ENCODE data around the gene LEKR1. TPM values are rescaled to one million over a fixed set of nuclear protein-coding genes. Genes with fewer than 3 reads are reported as not detected.

LEKR1 gene
- total RNA-seq, 2 experiments from 2014 or later: 0.40 to 0.48 TPM

DNA sequence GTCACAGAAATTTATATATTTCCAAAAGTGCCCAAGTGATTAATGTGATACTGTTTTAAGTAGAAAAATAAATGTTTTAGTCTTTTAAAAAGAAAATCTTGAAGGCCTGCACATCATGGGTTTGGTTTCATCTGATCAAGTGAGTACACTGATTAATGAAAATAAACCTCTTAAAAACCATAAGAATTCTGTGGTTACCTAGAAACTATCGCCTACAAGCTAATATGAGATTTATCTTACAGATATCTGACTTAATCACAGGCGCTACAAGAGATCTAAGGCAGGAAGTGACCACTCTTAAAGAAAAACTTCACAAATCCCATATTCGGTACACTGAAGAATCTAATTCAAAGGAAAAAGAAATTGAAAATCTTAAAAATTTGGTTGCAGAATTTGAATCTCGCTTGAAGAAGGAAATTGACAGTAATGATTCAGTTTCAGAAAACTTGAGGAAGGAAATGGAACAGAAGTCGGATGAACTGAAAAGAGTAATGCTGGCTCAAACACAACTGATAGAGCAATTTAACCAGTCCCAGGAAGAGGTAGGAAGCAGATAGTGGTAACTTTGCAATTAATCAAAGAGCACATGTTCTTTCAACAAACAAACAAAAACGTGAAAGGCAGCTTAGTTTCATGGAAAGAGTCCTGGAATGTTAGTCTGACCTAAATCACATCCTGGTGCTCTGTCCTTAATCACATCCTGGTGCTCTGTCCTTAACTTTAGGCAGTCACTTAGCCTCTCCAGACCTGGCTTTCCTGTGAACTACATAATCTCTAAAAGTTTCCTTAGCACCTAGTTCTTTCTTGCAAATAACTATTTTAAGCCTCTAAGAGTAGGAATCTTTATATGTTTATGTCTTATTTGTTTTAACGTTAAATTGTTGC lies 201.9 kb downstream of the LEKR1 start:
- ChIA-PET POLR2A (no interaction called here), CTCF (no interaction called here)

- CTCF ChIA-PET: no interaction called here
- POLR2A ChIA-PET: no interaction called here
These were observed 203.2 kb downstream of the LEKR1 start for GRCh38 chr3:157029365-157029790.

- CTCF ChIA-PET: no interaction called here
- POLR2A ChIA-PET: no interaction called here
These were observed 204.6 kb downstream of the LEKR1 start for GRCh38 chr3:157030712-157031111.

GRCh38 chr3:157033001-157033400 lies 206.8 kb downstream of the LEKR1 start:
- CTCF ChIA-PET: no interaction called here
- POLR2A ChIA-PET: no interaction called here

- ChIA-PET CTCF (no interaction called here), POLR2A (no interaction called here)
These were observed 214.3 kb downstream of the LEKR1 start for GRCh38 chr3:157040456-157040855.

- ChIA-PET CTCF (interaction anchor here (1.2 kb wide), 1 partner anchor 16 kb away, joined by 3 read pairs; no protein-coding TSS in a partner anchor), POLR2A (no interaction called here)
These were observed 216.1 kb downstream of the LEKR1 start for GRCh38 chr3:157042226-157042625.

DNA sequence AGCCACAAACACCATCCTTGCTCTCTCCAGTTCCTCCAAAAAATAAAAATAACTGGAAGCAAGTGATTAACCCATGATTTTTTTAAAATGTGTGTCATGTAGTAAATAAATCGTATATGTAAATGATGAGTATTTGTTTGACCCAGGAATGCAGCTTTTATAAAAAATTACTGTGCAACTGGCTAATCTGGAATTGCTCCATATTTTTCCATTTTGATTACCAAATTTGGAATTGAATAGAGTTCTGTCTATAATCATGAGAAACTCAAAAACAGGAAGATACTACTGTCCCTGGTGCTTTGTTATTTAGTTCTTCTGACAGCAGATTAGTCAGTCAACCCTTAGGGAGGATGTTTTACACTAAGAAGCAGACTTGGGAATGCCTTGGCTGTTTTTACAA lies 217.6 kb downstream of the LEKR1 start:
- ChIA-PET POLR2A (no interaction called here), CTCF (no interaction called here)

- POLR2A ChIA-PET: no interaction called here
- CTCF ChIA-PET: no interaction called here
These were observed 219.2 kb downstream of the LEKR1 start for GRCh38 chr3:157045238-157045850.

GRCh38 chr3:157046520-157046919 lies 220.4 kb downstream of the LEKR1 start:
- CTCF ChIA-PET: no interaction called here
- POLR2A ChIA-PET: no interaction called here

- POLR2A ChIA-PET: no interaction called here
- CTCF ChIA-PET: no interaction called here
These were observed 224.9 kb downstream of the LEKR1 start for GRCh38 chr3:157051055-157051454.

DNA sequence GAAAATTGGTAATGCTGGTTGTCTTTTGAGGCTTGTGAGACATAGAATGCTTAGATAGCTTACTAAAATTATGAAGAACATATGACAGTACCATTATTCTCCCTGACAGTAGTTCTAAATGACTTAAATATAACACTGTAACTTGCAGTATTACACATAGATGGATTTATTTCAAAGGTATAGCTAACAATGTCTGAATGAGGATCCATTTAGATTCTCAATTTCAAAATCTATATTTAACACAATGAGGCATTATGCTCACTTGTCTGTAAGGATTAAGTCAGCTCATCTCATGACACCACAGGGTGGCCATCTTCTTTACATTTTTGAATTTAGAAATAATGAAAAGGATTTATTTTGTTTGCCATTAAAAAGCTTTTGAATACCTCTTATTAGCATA lies 225.4 kb downstream of the LEKR1 start:
- ChIA-PET POLR2A (no interaction called here), CTCF (no interaction called here)

DNA sequence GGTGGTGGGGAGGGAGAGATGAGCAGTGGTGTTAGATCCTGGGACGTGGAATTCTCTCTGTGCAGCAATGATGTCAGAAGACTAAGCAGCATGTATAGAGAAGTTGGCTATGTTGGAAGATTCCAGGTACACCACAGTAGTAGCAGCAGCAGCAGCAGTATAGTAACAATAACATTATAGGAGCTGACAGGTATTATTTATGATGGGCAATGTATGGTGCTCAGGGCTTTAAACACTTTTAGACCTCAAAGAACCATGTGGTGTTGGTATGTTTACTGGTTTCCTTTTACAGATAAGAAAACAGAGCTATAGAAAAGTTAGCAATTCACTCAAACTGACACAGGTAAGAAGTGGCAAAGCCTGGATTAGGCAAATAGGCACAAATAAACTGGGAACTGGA lies 229.9 kb downstream of the LEKR1 start:
- ChIA-PET POLR2A (no interaction called here), CTCF (no interaction called here)

- CTCF ChIA-PET: no interaction called here
- POLR2A ChIA-PET: no interaction called here
These were observed 232.4 kb downstream of the LEKR1 start for GRCh38 chr3:157058392-157059071.

DNA sequence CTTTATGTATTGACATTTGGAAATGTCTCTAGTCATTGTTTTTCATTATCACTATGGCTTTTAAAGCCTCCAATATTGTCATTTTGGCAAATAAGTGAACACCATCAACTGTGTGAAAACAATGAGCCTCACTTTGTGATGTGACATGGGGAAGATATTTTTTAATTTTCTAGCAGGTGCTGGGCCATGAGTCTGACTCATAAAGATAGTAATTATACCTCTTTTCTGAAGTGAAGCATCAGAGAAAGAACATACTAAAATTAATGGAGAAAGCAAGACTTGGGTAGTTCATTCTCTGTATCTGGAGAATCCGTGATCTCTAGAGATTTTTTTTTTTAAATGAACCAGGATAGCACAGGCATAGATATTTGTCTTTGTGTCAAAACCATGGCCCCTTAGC lies 233.0 kb downstream of the LEKR1 start:
- ChIA-PET CTCF (no interaction called here), POLR2A (no interaction called here)

DNA sequence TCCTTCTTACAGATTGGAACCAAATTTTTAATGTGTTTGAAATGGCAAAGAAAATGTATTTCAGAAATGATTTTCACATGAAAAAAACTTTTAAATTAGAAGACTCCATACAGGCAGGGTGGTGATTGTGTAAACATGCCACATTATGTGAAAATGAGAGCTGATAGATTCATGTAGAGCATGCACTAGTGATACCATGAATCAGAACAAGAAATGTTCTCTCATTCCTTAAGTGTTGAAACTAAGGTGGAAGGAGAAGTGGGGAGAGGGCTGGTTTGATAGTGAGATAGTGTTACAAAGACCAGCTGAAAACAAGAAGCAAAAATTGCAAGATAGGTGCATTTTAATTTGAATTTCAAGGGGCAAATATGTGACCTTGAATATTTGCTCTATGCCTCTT lies 233.5 kb downstream of the LEKR1 start:
- CTCF ChIA-PET: no interaction called here
- POLR2A ChIA-PET: no interaction called here

GRCh38 chr3:157061265-157061664 lies 235.1 kb downstream of the LEKR1 start:
- CTCF ChIA-PET: no interaction called here
- POLR2A ChIA-PET: no interaction called here

GRCh38 chr3:157063469-157063868 lies 237.3 kb downstream of the LEKR1 start:
- ChIA-PET POLR2A (no interaction called here), CTCF (no interaction called here)

- ChIA-PET CTCF (no interaction called here), POLR2A (no interaction called here)
These were observed 237.8 kb downstream of the LEKR1 start for GRCh38 chr3:157063926-157064325.

GRCh38 chr3:157064402-157064801 lies 238.2 kb downstream of the LEKR1 start:
- CTCF ChIA-PET: no interaction called here

GRCh38 chr3:157065201-157065600 lies 239.0 kb downstream of the LEKR1 start:
- CTCF ChIA-PET: no interaction called here
- POLR2A ChIA-PET: no interaction called here

More at GRCh38 chr3:157064402-157064801, 238.2 kb downstream of the LEKR1 start:
- POLR2A ChIA-PET: no interaction called here

Data from activated CD8-positive, alpha-beta memory T cell treated with anti-CD3 and anti-CD28 coated beads for 36 hours (primary cell).